Upper lobe of right lung (tissue), 1 donor: ENCODE measurements around the gene NCKAP1. TPM values are rescaled to one million over a fixed set of nuclear protein-coding genes. Genes with fewer than 3 reads are reported as not detected.

Experiments used
- ATAC-seq: fragments of 200-7000 bp; cut with Tn5 transposase; one replicate; pipeline ENCODE4 v1.9.1; 2020; ENCODE audit warnings: mild to moderate bottlenecking, moderate library complexity
- DNase-seq: peaks from one replicate; pipeline ENCODE4 v3.0.0-alpha.2; 2020
- H3K27ac ChIP-seq: fragments of 200-600 bp; one replicate; pipeline ENCODE4 v1.8.0; 2022
- H3K27me3 ChIP-seq: fragments of 200-600 bp; one replicate; pipeline ENCODE4 v1.8.0; 2022; ENCODE audit warnings: mild to moderate bottlenecking
- H3K36me3 ChIP-seq: fragments of 200-600 bp; one replicate; pipeline ENCODE4 v1.8.0; 2022
- H3K4me1 ChIP-seq: fragments of 200-600 bp; one replicate; pipeline ENCODE4 v1.8.0; 2022
- H3K4me3 ChIP-seq: fragments of 200-600 bp; one replicate; pipeline ENCODE4 v1.8.0; 2022; ENCODE audit warnings: mild to moderate bottlenecking
- H3K9me3 ChIP-seq: fragments of 200-600 bp; one replicate; pipeline ENCODE4 v1.8.0; 2022
- intact Hi-C: fragments of 100-400 bp; cut with DNase I; formaldehyde crosslinking; loops from one replicate; pipeline ENCODE4 v1.11.0; 2022
- total RNA-seq: library from RNA; stranded (reverse); fragmentation: NEBNext Ultra II Directional; extraction: Animal tissue kit (Norgen Biotek cat#: 25700); gene quantifications from one replicate; pipeline ENCODE4 v1.2.1, GENCODE V29; 2021
- TF ChIP-seq, protein P1 (sequence below): fragments of 200-600 bp; IDR thresholded peaks from one replicate; pipeline ENCODE4 v1.8.0; 2022; ENCODE audit warnings: antibody characterized with exemption
- donor health status: DM: no; HTN: yes; CAD: no; lungs with severe emphysema.

NCKAP1 gene
- total RNA-seq, 1 donor from 2014 or later = 117 TPM

DNA sequence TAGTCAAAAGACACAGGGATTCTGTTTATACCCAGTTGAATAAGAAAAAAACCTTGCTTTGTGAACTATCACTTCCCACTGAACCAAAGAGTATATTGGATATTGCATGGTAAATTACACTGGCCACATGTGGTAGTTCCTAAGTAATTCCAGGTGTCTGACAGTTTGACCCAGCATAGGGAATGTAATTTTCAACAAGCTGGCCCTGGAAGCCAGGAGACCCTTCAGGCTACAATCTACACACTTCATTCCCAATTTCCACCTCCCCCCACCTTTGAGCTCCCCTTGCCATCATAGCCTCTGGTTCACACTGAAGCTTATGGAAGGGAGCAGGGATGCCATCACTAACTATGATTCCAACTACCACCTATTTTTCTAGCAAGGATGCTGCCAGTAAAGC, 174.6 kb downstream of the NCKAP1 start:
- intact Hi-C loops = no loop called here
- DNase-seq (no peak), ATAC-seq (no peak)
- Histone ChIP-seq H3K27me3 (peaks cover 3% of the 10 kb centered on the region), H3K27ac (no peak overlapping the region), H3K36me3 (no peaks in the 10 kb centered on the region), H3K4me3 (no peak overlapping the region), H3K9me3 (no peaks in the 10 kb centered on the region), H3K4me1 (no peaks in the 10 kb centered on the region)
- TF ChIP-seq, protein P1, sequence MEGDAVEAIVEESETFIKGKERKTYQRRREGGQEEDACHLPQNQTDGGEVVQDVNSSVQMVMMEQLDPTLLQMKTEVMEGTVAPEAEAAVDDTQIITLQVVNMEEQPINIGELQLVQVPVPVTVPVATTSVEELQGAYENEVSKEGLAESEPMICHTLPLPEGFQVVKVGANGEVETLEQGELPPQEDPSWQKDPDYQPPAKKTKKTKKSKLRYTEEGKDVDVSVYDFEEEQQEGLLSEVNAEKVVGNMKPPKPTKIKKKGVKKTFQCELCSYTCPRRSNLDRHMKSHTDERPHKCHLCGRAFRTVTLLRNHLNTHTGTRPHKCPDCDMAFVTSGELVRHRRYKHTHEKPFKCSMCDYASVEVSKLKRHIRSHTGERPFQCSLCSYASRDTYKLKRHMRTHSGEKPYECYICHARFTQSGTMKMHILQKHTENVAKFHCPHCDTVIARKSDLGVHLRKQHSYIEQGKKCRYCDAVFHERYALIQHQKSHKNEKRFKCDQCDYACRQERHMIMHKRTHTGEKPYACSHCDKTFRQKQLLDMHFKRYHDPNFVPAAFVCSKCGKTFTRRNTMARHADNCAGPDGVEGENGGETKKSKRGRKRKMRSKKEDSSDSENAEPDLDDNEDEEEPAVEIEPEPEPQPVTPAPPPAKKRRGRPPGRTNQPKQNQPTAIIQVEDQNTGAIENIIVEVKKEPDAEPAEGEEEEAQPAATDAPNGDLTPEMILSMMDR = no peak

DNA sequence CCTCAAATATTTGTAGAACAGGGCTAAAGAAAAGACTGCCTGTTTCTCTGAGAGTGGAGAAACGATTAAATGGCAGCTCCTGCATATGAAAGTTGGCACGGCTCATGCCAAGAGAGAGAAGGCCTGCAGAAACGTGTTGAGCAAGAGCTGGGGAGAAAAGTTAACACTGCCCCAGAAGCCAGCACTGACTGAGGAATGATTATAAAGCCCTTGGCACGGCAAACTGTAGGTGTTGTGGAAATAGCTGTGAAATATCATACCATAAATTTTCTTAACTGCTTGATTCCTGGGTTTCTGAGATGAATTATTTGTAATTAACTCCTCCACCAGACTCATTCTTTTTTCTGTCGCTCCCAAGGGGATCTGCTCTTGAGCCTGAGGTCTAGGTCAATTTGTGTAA, 176.2 kb downstream of the NCKAP1 start:
- no peak for DNase-seq
- Histone ChIP-seq H3K27me3 (peaks cover 3% of the 10 kb centered on the region), H3K4me1 (no peaks in the 10 kb centered on the region), H3K27ac (no peak overlapping the region), H3K9me3 (no peaks in the 10 kb centered on the region), H3K4me3 (no peak overlapping the region), H3K36me3 (no peaks in the 10 kb centered on the region)
- intact Hi-C loops = no loop called here
- no peak for ATAC-seq
- TF ChIP-seq, protein P1 = no peak

- ATAC-seq = no peak
- H3K36me3 ChIP-seq = no peaks in the 10 kb centered on the region
- no peaks in the 10 kb centered on the region for H3K27me3 ChIP-seq
- intact Hi-C loops = no loop called here
- no peaks in the 10 kb centered on the region for H3K9me3 ChIP-seq
- no peak for DNase-seq
- no peak overlapping the region for H3K4me3 ChIP-seq
- TF ChIP-seq, protein P1 = no peak
- no peaks in the 10 kb centered on the region for H3K4me1 ChIP-seq
- H3K27ac ChIP-seq = no peak overlapping the region
Observed at GRCh38 chr2:182860858-182861257, 177.4 kb downstream of the NCKAP1 start.

Other genes starting within 250 kb of the NCKAP1 start
- gene FRZB, start 171.8 kb downstream of the NCKAP1 start, total RNA-seq = 14.0 TPM
- 3.0 TPM for gene DUSP19, start 40.3 kb upstream of the NCKAP1 start, total RNA-seq
- 18.2 TPM for gene NUP35, start 86.0 kb upstream of the NCKAP1 start, total RNA-seq